Nephron progenitor cell (in vitro differentiated cells): ENCODE measurements around the gene S100A8.

Source experiments
- DNase-seq: peaks from one replicate; pipeline ENCODE4 v3.0.0; 2021
- H3K27ac Mint-ChIP-seq: 2 replicates; pipeline ENCODE4 v1.8.0; 2021; ENCODE audit warnings: mild to moderate bottlenecking, moderate library complexity, mixed read lengths
- H3K27me3 Mint-ChIP-seq: 2 replicates; pipeline ENCODE4 v1.8.0; 2021; ENCODE audit warnings: mild to moderate bottlenecking, low read depth, mixed read lengths; ENCODE audit not compliant: poor library complexity
- H3K36me3 Mint-ChIP-seq: 2 replicates; pipeline ENCODE4 v1.8.0; 2021; ENCODE audit warnings: low read depth, mixed read lengths
- H3K4me1 Mint-ChIP-seq: 2 replicates; pipeline ENCODE4 v1.8.0; 2021; ENCODE audit warnings: mixed read lengths
- H3K4me3 Mint-ChIP-seq: 2 replicates; pipeline ENCODE4 v1.8.0; 2021; ENCODE audit warnings: mild to moderate bottlenecking, moderate library complexity, mixed read lengths
- H3K9me3 Mint-ChIP-seq: 2 replicates; pipeline ENCODE4 v1.8.0; 2021; ENCODE audit warnings: mild to moderate bottlenecking, moderate library complexity, mixed read lengths
- TF ChIP-seq, protein P1 (sequence below): fragments of 200-600 bp; sonication (generic); IDR thresholded peaks from 2 replicates; pipeline ENCODE4 v1.5.0; 2021; ENCODE audit warnings: antibody characterized with exemption

Gene S100A8

DNA sequence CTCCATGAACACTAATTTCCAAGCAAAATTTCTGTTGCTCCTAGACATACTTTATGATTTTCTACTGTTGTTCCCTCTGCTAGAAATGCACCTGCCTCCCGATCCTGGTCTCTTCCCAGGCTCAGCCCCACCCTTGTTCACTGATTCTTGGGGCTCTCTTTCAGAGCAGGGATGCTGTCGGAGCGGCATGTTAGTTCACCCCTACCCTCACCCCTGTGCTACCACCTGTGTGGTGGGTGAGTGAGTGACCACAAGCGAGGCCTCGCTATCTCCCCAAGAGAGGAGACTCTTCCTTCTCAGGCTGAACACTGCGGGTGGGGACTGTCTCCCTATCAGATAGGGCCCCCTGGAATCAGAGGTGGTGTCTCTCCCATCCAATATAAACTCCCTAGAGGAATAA lies 4.9 kb upstream of the S100A8 start:
- peaks cover 3% of the 10 kb centered on the region for H3K9me3 Mint-ChIP-seq
- no peak for DNase-seq
- no peaks in the 10 kb centered on the region for H3K36me3 Mint-ChIP-seq

DNA sequence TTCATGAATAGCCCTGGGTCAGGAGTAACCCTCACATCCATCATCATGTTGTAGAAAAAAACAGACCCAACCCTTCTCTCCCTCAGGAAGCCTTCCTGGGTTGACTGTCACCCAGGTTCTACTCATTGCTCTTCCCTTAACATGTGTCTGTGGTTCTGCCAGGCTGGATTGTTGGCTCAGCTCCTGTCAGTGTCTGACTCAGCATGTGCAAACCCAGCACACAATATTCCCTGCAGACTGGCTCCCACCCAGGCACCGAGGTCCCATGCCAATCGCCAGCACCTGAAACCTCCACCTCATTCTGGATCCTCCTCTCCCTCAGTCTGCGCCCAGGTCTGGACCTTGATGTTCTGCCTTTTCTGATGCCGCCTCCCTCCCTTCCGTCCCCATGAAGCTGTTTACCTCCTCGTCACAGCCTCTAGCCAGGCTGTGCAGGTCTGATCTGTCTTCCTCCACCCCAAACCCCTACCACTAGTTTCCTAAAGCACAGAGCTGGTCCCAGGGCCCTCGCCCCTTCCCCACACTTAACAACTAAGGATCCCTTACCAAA lies 4.3 kb upstream of the S100A8 start:
- TF ChIP-seq, protein P1, sequence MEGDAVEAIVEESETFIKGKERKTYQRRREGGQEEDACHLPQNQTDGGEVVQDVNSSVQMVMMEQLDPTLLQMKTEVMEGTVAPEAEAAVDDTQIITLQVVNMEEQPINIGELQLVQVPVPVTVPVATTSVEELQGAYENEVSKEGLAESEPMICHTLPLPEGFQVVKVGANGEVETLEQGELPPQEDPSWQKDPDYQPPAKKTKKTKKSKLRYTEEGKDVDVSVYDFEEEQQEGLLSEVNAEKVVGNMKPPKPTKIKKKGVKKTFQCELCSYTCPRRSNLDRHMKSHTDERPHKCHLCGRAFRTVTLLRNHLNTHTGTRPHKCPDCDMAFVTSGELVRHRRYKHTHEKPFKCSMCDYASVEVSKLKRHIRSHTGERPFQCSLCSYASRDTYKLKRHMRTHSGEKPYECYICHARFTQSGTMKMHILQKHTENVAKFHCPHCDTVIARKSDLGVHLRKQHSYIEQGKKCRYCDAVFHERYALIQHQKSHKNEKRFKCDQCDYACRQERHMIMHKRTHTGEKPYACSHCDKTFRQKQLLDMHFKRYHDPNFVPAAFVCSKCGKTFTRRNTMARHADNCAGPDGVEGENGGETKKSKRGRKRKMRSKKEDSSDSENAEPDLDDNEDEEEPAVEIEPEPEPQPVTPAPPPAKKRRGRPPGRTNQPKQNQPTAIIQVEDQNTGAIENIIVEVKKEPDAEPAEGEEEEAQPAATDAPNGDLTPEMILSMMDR: no peak
- no peak for DNase-seq
- Mint-ChIP-seq H3K4me3 (no peak overlapping the region), H3K36me3 (no peaks in the 10 kb centered on the region), H3K4me1 (no peaks in the 10 kb centered on the region), H3K27me3 (peaks cover 14% of the 10 kb centered on the region), H3K27ac (no peak overlapping the region), H3K9me3 (peaks cover 3% of the 10 kb centered on the region)

More for the DNA sequence above, 4.9 kb upstream of the S100A8 start:
- TF ChIP-seq, protein P1: no peak
- peaks cover 15% of the 10 kb centered on the region for H3K27me3 Mint-ChIP-seq
- H3K27ac Mint-ChIP-seq: no peak overlapping the region
- no peak overlapping the region for H3K4me3 Mint-ChIP-seq
- H3K4me1 Mint-ChIP-seq: no peaks in the 10 kb centered on the region

DNA sequence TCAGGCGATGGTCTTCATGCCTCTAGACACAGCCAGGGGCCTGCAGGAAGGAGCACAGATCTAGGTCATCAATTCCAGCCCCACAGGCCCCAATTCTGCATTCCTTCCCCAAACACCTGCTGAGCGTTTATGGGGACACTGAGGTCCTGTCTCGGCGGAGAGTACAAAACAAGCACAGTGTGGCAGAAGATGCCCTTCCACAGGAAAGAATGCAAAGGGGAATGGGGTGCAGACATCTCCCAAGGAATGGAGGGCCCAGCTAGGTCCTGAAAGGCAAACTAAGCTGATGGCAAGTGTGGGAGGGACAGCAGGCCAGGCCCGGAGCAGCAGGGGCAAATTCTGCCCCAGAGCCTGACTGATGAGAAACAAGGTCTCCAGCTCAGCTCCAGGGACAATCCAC lies 3.5 kb upstream of the S100A8 start:
- H3K4me3 Mint-ChIP-seq: no peak overlapping the region
- no peak for DNase-seq
- no peak overlapping the region for H3K27ac Mint-ChIP-seq
- TF ChIP-seq, protein P1: no peak
- no peaks in the 10 kb centered on the region for H3K36me3 Mint-ChIP-seq
- no peaks in the 10 kb centered on the region for H3K4me1 Mint-ChIP-seq
- H3K27me3 Mint-ChIP-seq: peaks cover 10% of the 10 kb centered on the region
- H3K9me3 Mint-ChIP-seq: peaks cover 2% of the 10 kb centered on the region

DNA sequence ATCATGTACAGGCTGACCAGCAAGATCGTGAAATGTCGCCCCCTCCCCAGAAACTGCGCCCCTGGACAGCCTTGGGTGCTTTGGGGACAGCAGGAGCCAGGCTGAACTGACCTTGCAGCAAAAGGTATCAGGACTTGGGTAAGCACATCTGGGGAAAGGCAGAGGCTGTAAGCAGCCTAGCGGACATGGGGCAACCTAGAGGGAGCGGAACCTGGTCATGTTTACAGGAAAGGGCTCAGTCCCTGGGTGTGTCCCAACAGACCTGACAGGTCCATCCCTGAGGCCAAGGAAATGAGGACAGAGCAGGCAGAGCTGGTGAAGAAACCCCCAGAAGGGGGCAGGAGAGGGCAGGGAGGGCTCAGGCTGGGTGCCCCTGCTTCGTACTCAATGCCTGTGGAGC lies 3.1 kb upstream of the S100A8 start:
- H3K27ac Mint-ChIP-seq: no peak overlapping the region

DNA sequence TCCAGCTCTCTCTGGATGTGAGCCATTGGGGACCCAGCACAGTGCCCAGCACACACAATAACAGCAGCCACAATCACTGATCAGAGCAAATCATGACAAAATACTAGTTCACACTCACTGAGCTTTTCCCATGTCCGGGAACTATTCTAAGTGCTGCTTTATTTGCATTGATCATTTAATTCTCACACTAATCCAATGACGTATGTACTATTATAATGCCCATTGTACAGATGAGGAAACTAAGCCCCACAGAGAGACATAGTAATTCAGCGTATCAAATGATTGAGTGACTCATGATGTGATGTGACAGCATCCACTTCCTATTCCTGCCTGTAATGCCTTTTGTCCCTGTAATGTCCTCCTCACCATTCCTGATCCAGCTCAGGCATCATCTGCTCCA lies 1.9 kb upstream of the S100A8 start:
- TF ChIP-seq, protein P1: no peak
- Mint-ChIP-seq H3K4me3 (no peak overlapping the region), H3K27ac (no peak overlapping the region), H3K36me3 (no peaks in the 10 kb centered on the region), H3K4me1 (no peaks in the 10 kb centered on the region), H3K9me3 (no peaks in the 10 kb centered on the region), H3K27me3 (peaks cover 9% of the 10 kb centered on the region)
- DNase-seq: no peak

More for the DNA sequence above, 3.1 kb upstream of the S100A8 start:
- no peaks in the 10 kb centered on the region for H3K36me3 Mint-ChIP-seq
- no peaks in the 10 kb centered on the region for H3K9me3 Mint-ChIP-seq
- DNase-seq: no peak
- TF ChIP-seq, protein P1: no peak
- no peak overlapping the region for H3K4me3 Mint-ChIP-seq
- H3K4me1 Mint-ChIP-seq: no peaks in the 10 kb centered on the region
- H3K27me3 Mint-ChIP-seq: peaks cover 10% of the 10 kb centered on the region

DNA sequence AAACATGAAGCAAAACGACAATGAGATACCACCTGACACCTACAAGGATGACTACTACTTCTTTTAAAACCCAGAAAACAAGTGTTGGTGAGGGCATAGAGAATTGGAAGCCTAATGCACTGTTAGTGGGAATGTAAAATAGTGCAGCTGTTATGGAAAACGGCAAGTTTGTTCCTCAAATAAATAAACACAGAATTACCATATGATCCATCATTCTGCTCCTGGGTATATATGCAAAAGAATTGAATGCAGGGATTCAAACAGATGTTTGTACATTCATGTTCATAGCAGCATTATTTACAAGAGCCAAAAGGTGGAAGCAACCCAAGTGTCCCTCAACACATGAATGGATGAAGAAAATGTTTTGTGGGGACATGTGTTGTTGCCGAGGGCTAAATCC lies 1.4 kb upstream of the S100A8 start:
- no peak overlapping the region for H3K27ac Mint-ChIP-seq
- H3K9me3 Mint-ChIP-seq: no peaks in the 10 kb centered on the region
- no peaks in the 10 kb centered on the region for H3K36me3 Mint-ChIP-seq
- H3K4me3 Mint-ChIP-seq: no peak overlapping the region
- no peak for DNase-seq
- H3K27me3 Mint-ChIP-seq: peaks cover 10% of the 10 kb centered on the region
- no peaks in the 10 kb centered on the region for H3K4me1 Mint-ChIP-seq
- TF ChIP-seq, protein P1: no peak
